BJ (cell line): ENCODE measurements around the gene ST3GAL4. TPM values are rescaled to one million over a fixed set of nuclear protein-coding genes. Genes with fewer than 3 reads are reported as not detected.
"Not testable (repeated sequence)": the region's sequence is repeated elsewhere in the genome, so short reads cannot be mapped to it uniquely, and the experiment has no call there.

Experiments
- CTCF ChIA-PET: fragments of 350-600 bp; formaldehyde crosslinking; extraction: SDS; loops from one replicate; lab custom pipeline; 2021; ENCODE audit warnings: antibody characterized with exemption, inconsistent platforms; lab: Yijun Ruan, JAX
- POLR2A ChIA-PET: fragments of 300-600 bp; sonication (Branson Sonifier 250); formaldehyde crosslinking; extraction: SDS; loops from one replicate; lab custom pipeline; 2021; ENCODE audit warnings: antibody characterized with exemption; lab: Charles Lee
- DNase-seq: peaks from one replicate; pipeline ENCODE4 v3.0.0-alpha.2; 2011; ENCODE audit warnings: low read depth
- H3K27me3 ChIP-seq: 2 replicates; pipeline ENCODE4 v1.6.0; 2011; ENCODE audit warnings: low read length; ENCODE audit not compliant: control insufficient read depth, insufficient read depth
- H3K36me3 ChIP-seq: 2 replicates; pipeline ENCODE4 v1.5.1; 2011; ENCODE audit warnings: low read length; ENCODE audit not compliant: control insufficient read depth, insufficient read depth
- H3K4me3 ChIP-seq: 2 replicates; pipeline ENCODE4 v1.5.1; 2011; ENCODE audit warnings: low read depth, mild to moderate bottlenecking, control low read depth, low read length
- CTCF ChIP-seq: IDR thresholded peaks from 2 replicates; pipeline ENCODE4 v1.5.1; 2011; ENCODE audit warnings: low read depth, mild to moderate bottlenecking, control low read depth, inconsistent platforms, low read length, moderate library complexity; ENCODE audit not compliant: insufficient read depth
- polyA plus RNA-seq: library from polyadenylated mRNA; depleted of rRNA; stranded (reverse); fragments of >200 nt; gene quantifications from 2 replicates; pipeline ENCODE4 v1.2.3, GENCODE V29; 2011

ST3GAL4 gene
- polyA plus RNA-seq, 1 experiment: 31.8 TPM

GRCh38 chr11:126363706-126364248 is 8.3 kb downstream of the ST3GAL4 start:
- no peak overlapping the region for H3K4me3 ChIP-seq
- DNase-seq: no peak
- ChIA-PET POLR2A (interaction anchor here (0.6 kb wide), 1 partner anchor 10 kb away, joined by 4 read pairs; no protein-coding TSS in a partner anchor), CTCF (interaction anchor here (1.1 kb wide), 1 partner anchor 53 kb away, joined by 9 read pairs; no protein-coding TSS in a partner anchor)
- no peaks in the 10 kb centered on the region for H3K27me3 ChIP-seq
- no peaks in the 10 kb centered on the region; the same call in 1 of the 2 replicates for H3K36me3 ChIP-seq
- TF ChIP-seq CTCF: no peak

GRCh38 chr11:126364735-126365134 is 9.2 kb downstream of the ST3GAL4 start:
- H3K4me3 ChIP-seq, H3K27me3 ChIP-seq, POLR2A ChIA-PET, CTCF ChIA-PET, H3K36me3 ChIP-seq, DNase-seq: not testable (repeated sequence)

- H3K4me3 ChIP-seq, DNase-seq, POLR2A ChIA-PET, CTCF ChIA-PET, H3K27me3 ChIP-seq, H3K36me3 ChIP-seq: not testable (repeated sequence)
Observed at GRCh38 chr11:126365508-126365907, 10.0 kb downstream of the ST3GAL4 start.

GRCh38 chr11:126366064-126366822 is 10.8 kb downstream of the ST3GAL4 start:
- no peak for TF ChIP-seq CTCF
- DNase-seq: no peak
- H3K27me3 ChIP-seq: no peaks in the 10 kb centered on the region
- H3K4me3 ChIP-seq: no peak overlapping the region
- CTCF ChIA-PET: no interaction called here
- POLR2A ChIA-PET: no interaction called here
- H3K36me3 ChIP-seq: no peaks in the 10 kb centered on the region

GRCh38 chr11:126366823-126367654 is 11.6 kb downstream of the ST3GAL4 start:
- CTCF ChIA-PET, H3K27me3 ChIP-seq, DNase-seq, H3K4me3 ChIP-seq, H3K36me3 ChIP-seq: not testable (repeated sequence)
- POLR2A ChIA-PET: interaction anchor here (0.7 kb wide), 1 partner anchor 1256 kb away, joined by 6 read pairs; no protein-coding TSS in a partner anchor

GRCh38 chr11:126367806-126368205 is 12.3 kb downstream of the ST3GAL4 start:
- CTCF ChIA-PET, H3K36me3 ChIP-seq, H3K27me3 ChIP-seq, DNase-seq, H3K4me3 ChIP-seq: not testable (repeated sequence)
- POLR2A ChIA-PET: interaction anchor here (0.7 kb wide), 1 partner anchor 1255 kb away, joined by 6 read pairs; no protein-coding TSS in a partner anchor

- CTCF ChIA-PET: interaction anchor here (0.7 kb wide), 1 partner anchor 10 kb away, joined by 4 read pairs; no protein-coding TSS in a partner anchor
- H3K36me3 ChIP-seq, DNase-seq, H3K4me3 ChIP-seq, POLR2A ChIA-PET, H3K27me3 ChIP-seq: not testable (repeated sequence)
Observed at GRCh38 chr11:126368336-126369119, 13.0 kb downstream of the ST3GAL4 start.
